Measurements from ENCODE around the gene C5orf58.

- TF ChIP-seq EZH2 (IDR thresholded peaks at IDR 0.05; ENCODE audit: borderline replicate concordance, insufficient read depth, low read depth, low read length, poor library complexity, severe bottlenecking) (no peak), CTCF (IDR thresholded peaks at IDR 0.05) (no peak)
Observed at GRCh38 chr5:170283296-170283695, 50.5 kb downstream of the C5orf58 start.

All from B cell (primary cell).